Tibial nerve (tissue), 3 donors: ENCODE measurements around the gene CDK19.

Experiments used
- POLR2A ChIP-seq, 2 donors: fragments of 450-650 bp; IDR thresholded peaks; one replicate each; pipeline ENCODE4 v1.6.1; 2017; ENCODE audit warnings: antibody characterized with exemption in 2 of 2, mild to moderate bottlenecking in 2 of 2, moderate library complexity in 2 of 2
- TF ChIP-seq, protein P1 (sequence below), 5 experiments: fragments of 200-600 bp in 3 of 5; fragments of 450-650 bp in 2 of 5; sonication (generic) in 3 of 5; IDR thresholded peaks; one replicate each; pipeline ENCODE4 v1.5.1; 2016 to 2019; ENCODE audit warnings: antibody characterized with exemption in 5 of 5, mild to moderate bottlenecking in 3 of 5, moderate library complexity in 2 of 5

- TF ChIP-seq, protein P1, sequence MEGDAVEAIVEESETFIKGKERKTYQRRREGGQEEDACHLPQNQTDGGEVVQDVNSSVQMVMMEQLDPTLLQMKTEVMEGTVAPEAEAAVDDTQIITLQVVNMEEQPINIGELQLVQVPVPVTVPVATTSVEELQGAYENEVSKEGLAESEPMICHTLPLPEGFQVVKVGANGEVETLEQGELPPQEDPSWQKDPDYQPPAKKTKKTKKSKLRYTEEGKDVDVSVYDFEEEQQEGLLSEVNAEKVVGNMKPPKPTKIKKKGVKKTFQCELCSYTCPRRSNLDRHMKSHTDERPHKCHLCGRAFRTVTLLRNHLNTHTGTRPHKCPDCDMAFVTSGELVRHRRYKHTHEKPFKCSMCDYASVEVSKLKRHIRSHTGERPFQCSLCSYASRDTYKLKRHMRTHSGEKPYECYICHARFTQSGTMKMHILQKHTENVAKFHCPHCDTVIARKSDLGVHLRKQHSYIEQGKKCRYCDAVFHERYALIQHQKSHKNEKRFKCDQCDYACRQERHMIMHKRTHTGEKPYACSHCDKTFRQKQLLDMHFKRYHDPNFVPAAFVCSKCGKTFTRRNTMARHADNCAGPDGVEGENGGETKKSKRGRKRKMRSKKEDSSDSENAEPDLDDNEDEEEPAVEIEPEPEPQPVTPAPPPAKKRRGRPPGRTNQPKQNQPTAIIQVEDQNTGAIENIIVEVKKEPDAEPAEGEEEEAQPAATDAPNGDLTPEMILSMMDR (IDR thresholded peaks at IDR 0.05) = no peak
- TF ChIP-seq POLR2A (IDR thresholded peaks at IDR 0.05) = no peak
Observed at GRCh38 chr6:110690916-110691315, 124.4 kb downstream of the CDK19 start.
